Erythroblast (primary cell): ENCODE results near the gene TEDC2.

Experiments used
- GATA1 ChIP-seq: IDR thresholded peaks from 2 replicates; pipeline ENCODE4 v1.6.1; 2011; ENCODE audit warnings: low read depth, mild to moderate bottlenecking, control low read depth, low read length, moderate library complexity
- POLR2A ChIP-seq: IDR thresholded peaks from 2 replicates; pipeline ENCODE4 v1.6.1; 2011; ENCODE audit warnings: mild to moderate bottlenecking, low read length

DNA sequence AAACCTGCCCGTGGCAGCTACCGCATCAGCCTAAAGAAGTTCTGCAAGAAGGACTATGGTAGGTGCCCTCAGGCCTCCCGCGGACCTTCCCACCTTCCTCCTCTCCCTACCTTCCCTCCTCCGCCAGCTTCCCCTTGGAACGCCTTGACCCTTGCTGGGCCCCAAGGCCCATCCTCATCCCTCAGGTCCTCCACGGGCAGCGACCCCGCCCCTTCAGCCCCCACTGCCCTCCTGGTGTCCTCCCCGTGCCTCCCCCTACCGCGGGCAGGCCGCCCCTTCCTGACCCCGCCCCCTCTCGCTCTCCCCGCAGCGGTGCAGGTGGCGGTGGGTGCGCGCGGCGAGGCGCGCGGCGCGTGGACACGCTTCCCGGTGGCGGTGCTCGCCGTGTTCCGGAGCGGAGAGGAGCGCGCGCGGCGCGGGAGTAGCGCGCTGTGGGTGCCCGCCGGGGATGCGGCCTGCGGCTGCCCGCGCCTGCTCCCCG lies 13.6 kb downstream of the TEDC2 start:
- TF ChIP-seq POLR2A = no peak
- TF ChIP-seq GATA1 = no peak
